NT2/D1 (cell line): Measurements from ENCODE around the gene CCDC43.

ENCODE experiments used
- YY1 ChIP-seq: IDR thresholded peaks from 2 replicates; pipeline ENCODE4 v1.6.1; 2011; ENCODE audit not compliant: insufficient read length, insufficient read depth
- ZNF274 ChIP-seq: IDR thresholded peaks from 2 replicates; pipeline ENCODE4 v1.6.1; 2011; ENCODE audit warnings: mild to moderate bottlenecking, low read depth, low read length

DNA sequence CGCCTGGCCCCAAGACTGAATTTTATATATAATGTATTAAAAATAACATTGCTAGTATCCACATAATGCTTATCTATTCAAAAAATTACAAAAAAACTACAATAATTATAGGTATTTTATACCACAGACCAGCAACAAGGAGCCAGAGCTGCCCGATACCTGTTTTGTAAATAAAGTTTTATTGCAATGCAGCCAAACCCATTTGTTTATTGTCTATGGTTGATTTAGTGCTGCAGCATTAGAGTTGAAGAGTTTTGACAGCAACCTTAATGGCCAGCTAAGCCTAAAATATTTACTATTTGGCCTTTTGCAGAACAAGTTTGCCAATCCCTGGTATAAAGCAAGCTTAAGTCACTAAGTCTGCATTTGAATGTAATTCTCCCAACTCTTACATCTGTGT is 27.7 kb downstream of the CCDC43 start:
- TF ChIP-seq ZNF274 (no peak), YY1 (no peak)
